HuH-7 (cell line): ENCODE results near the gene NLRP7.

Source experiments
- DNase-seq: peaks from one replicate; pipeline ENCODE4 v3.0.0; 2011; ENCODE audit warnings: low spot score

Gene NLRP7

GRCh38 chr19:54873990-54874389, 73.3 kb downstream of the NLRP7 start, which contains the start of gene FCAR:
Gene FCAR, plus strand, starts transcription at chr19:54874235. Its CDS starts 55 bp downstream, at chr19:54874290.
- DNase-seq: no peak
